Omental fat pad (tissue), 4 donors: ENCODE measurements around the gene BORCS8. TPM values are rescaled to one million over a fixed set of nuclear protein-coding genes. Genes with fewer than 3 reads are reported as not detected.

Source experiments
- ATAC-seq: fragments of 150-250 bp; one replicate; pipeline ENCODE4 v1.9.1; 2016; ENCODE audit warnings: mild to moderate bottlenecking, moderate library complexity; ENCODE audit not compliant: low FRiP score
- DNase-seq: peaks from one replicate; pipeline ENCODE4 v3.0.0-alpha.2; 2019; ENCODE audit warnings: low spot score
- CTCF ChIP-seq, 3 donors: fragments of 450-650 bp; IDR thresholded peaks; one replicate each; pipeline ENCODE4 v1.5.1; 2016 to 2017; ENCODE audit warnings: antibody characterized with exemption in 3 of 3, mild to moderate bottlenecking in 3 of 3, moderate library complexity in 2 of 3
- total RNA-seq, 4 donors: library from RNA; depleted of rRNA; stranded (reverse); fragments of >200 nt; gene quantifications; one replicate each; pipeline ENCODE4 v1.1.0, GENCODE V29; 2016

Gene BORCS8
- total RNA-seq, 4 donors from 2014 or later = 16.8 to 29.8 (median 19.9) TPM

GRCh38 chr19:19159534-19159933 lies 32.4 kb downstream of the BORCS8 start:
- TF ChIP-seq CTCF (IDR thresholded peaks at IDR 0.05) = no peak
- DNase-seq = no peak
- ATAC-seq = no peak

- no peak for ATAC-seq
- DNase-seq = no peak
- no peak for TF ChIP-seq CTCF (IDR thresholded peaks at IDR 0.05)
Observed at GRCh38 chr19:19157808-19158207, 34.1 kb downstream of the BORCS8 start.

- no peak for TF ChIP-seq CTCF (IDR thresholded peaks at IDR 0.05)
- no peak for DNase-seq
- no peak for ATAC-seq
Observed at GRCh38 chr19:19155495-19156219, 36.3 kb downstream of the BORCS8 start.

- DNase-seq (no peak), ATAC-seq (no peak)
- TF ChIP-seq CTCF (IDR thresholded peaks at IDR 0.05) = no peak
Observed at GRCh38 chr19:19154768-19155494, 37.0 kb downstream of the BORCS8 start.

- ATAC-seq = no peak
- no peak for DNase-seq
- TF ChIP-seq CTCF (IDR thresholded peaks at IDR 0.05) = no peak
Observed at GRCh38 chr19:19152668-19153384, 39.1 kb downstream of the BORCS8 start.

GRCh38 chr19:19151418-19151817 lies 40.5 kb downstream of the BORCS8 start:
- ATAC-seq = no peak
- no peak for DNase-seq
- TF ChIP-seq CTCF (IDR thresholded peaks at IDR 0.05) = no peak
